Keratinocyte (primary cell): ENCODE data around the gene CHRNB4. TPM values are rescaled to one million over a fixed set of nuclear protein-coding genes. Genes with fewer than 3 reads are reported as not detected.

ENCODE experiments used
- DNase-seq: peaks from one replicate; pipeline ENCODE4 v3.0.0-alpha.2; 2011; ENCODE audit warnings: low read depth, missing footprints, low spot score
- FAIRE-seq: peaks from 2 replicates; lab custom pipeline; 2011; peaks lifted over from hg19 to GRCh38; lab: Jason Lieb, UNC
- H2AFZ ChIP-seq: 2 replicates; pipeline ENCODE4 v1.6.0; 2012; ENCODE audit warnings: low read length, control low read depth, inconsistent platforms; ENCODE audit not compliant: control insufficient read depth
- H3K27ac ChIP-seq: 2 replicates; pipeline ENCODE4 v1.5.1; 2011; ENCODE audit warnings: low read length; ENCODE audit not compliant: control insufficient read depth, insufficient read depth
- H3K27me3 ChIP-seq: 3 replicates; pipeline ENCODE4 v1.6.0; 2011; ENCODE audit warnings: low read length; ENCODE audit not compliant: control insufficient read depth, insufficient read depth; ENCODE audit errors: extremely low read depth
- H3K36me3 ChIP-seq, 2 experiments: 2 replicates in 1 of 2; 3 replicates in 1 of 2; pipeline ENCODE4 v1.5.1; 2011; ENCODE audit warnings: low read length in 2 of 2, mild to moderate bottlenecking in 1 of 2; ENCODE audit not compliant: control insufficient read depth in 2 of 2, insufficient read depth in 2 of 2; ENCODE audit errors: extremely low read depth in 1 of 2
- H3K4me1 ChIP-seq: 3 replicates; pipeline ENCODE4 v1.5.1; 2011; ENCODE audit warnings: low read length; ENCODE audit not compliant: control insufficient read depth, insufficient read depth; ENCODE audit errors: extremely low read depth
- H3K4me2 ChIP-seq: 3 replicates; pipeline ENCODE4 v1.6.0; 2011; ENCODE audit warnings: low read depth, low read length; ENCODE audit not compliant: control insufficient read depth, insufficient read depth; ENCODE audit errors: extremely low read depth
- H3K4me3 ChIP-seq, 3 experiments: fragments of 200-600 bp in 1 of 3; sonication (generic) in 1 of 3; 2 replicates in 2 of 3; 3 replicates in 1 of 3; pipeline ENCODE4 v1.5.1; 2011 to 2016; ENCODE audit warnings: low read length in 3 of 3, mild to moderate bottlenecking in 3 of 3, control low read depth in 2 of 3, inconsistent platforms in 1 of 3, low read depth in 1 of 3, mixed read lengths in 1 of 3, mixed run types in 1 of 3, moderate library complexity in 1 of 3; ENCODE audit not compliant: control insufficient read depth in 2 of 3, insufficient read depth in 2 of 3; ENCODE audit errors: extremely low read depth in 1 of 3
- H3K79me2 ChIP-seq: 2 replicates; pipeline ENCODE4 v1.6.0; 2012; ENCODE audit warnings: low read length; ENCODE audit not compliant: control insufficient read depth, insufficient read depth
- H3K9ac ChIP-seq: 3 replicates; pipeline ENCODE4 v1.6.0; 2011; ENCODE audit warnings: low read length; ENCODE audit not compliant: control insufficient read depth, insufficient read depth; ENCODE audit errors: extremely low read depth
- H3K9me1 ChIP-seq: 3 replicates; pipeline ENCODE4 v1.6.0; 2011; ENCODE audit warnings: low read length; ENCODE audit not compliant: control insufficient read depth, insufficient read depth; ENCODE audit errors: extremely low read depth
- H3K9me3 ChIP-seq: 2 replicates; pipeline ENCODE4 v1.5.1; 2012; ENCODE audit warnings: low read depth, low read length; ENCODE audit not compliant: control insufficient read depth
- H4K20me1 ChIP-seq: 3 replicates; pipeline ENCODE4 v1.6.0; 2011; ENCODE audit warnings: low read length; ENCODE audit not compliant: control insufficient read depth, insufficient read depth; ENCODE audit errors: extremely low read depth
- EZH2 ChIP-seq: IDR thresholded peaks from one replicate; pipeline ENCODE4 v1.6.1; 2012; ENCODE audit warnings: inconsistent platforms, mild to moderate bottlenecking, low read length, moderate library complexity
- dilution Hi-C: fragments of 300-500 bp; cut with MboI; formaldehyde crosslinking; loops from one replicate; pipeline ENCODE4 v1.7.0; 2020; ENCODE audit warnings: low sequenced_read_pairs; ENCODE audit not compliant: extremely low pct_ligation_motif_present
- polyA plus RNA-seq, 5 experiments: library from polyadenylated mRNA; depleted of rRNA in 3 of 5; stranded (reverse) in 3 of 5; stranded (forward) in 1 of 5; unstranded in 1 of 5; fragments of >200 nt; gene quantifications; 1 replicate in 1 of 5; 2 replicates in 3 of 5; 3 replicates in 1 of 5; pipeline versions ENCODE4 v1.2.1 to v1.2.3, GENCODE V29; 2011 to 2012; ENCODE audit warnings: missing spikeins in 2 of 5, low read depth in 1 of 5, low replicate concordance in 1 of 5
- TF ChIP-seq, protein P1 (sequence below), 3 experiments: IDR thresholded peaks in 1 of 3; conservative IDR thresholded peaks in 1 of 3; optimal IDR thresholded peaks in 1 of 3; 2 replicates in 2 of 3; 3 replicates in 1 of 3; pipeline versions ENCODE3 to v1.5.1; 2011; ENCODE audit warnings: low read length in 3 of 3, mild to moderate bottlenecking in 3 of 3, moderate library complexity in 2 of 3, control low read depth in 1 of 3, inconsistent platforms in 1 of 3; ENCODE audit not compliant: insufficient read depth in 2 of 3; ENCODE audit errors: extremely low read depth in 1 of 3

Gene CHRNB4
- polyA plus RNA-seq, 1 donor (not counting 4 experiments of a cell fraction or from before 2014, with no cell fraction given) = 0.04 TPM

DNA sequence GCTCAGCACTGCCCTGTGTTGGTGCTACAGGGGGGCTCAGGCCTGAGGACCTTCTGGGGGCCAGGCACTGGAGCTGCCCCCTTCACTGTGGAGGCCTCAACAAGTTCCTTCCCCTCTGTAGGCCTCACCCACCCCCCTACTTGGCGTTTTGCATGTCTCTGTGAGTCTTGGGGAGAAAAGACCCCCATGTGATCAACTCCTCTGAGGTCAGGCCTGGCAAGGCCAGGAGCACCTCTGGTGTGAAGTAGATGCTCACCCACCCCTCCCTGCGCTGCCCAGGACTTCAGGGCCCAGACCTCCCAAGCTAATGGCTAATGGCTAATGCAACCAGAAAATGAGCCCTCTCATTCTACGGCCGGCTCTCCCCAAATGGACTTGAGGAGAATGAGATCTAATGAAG lies 34.2 kb upstream of the CHRNB4 start:
- Histone ChIP-seq H3K4me1 (peaks cover 7% of the 10 kb centered on the region), H3K9me1 (no peaks in the 10 kb centered on the region), H4K20me1 (no peaks in the 10 kb centered on the region), H3K79me2 (no peaks in the 10 kb centered on the region), H3K9me3 (no peaks in the 10 kb centered on the region), H3K27ac (no peak overlapping the region), H2AFZ (no peak overlapping the region), H3K27me3 (no peaks in the 10 kb centered on the region), H3K4me3 (no peak overlapping the region), H3K4me2 (no peak overlapping the region), H3K36me3 (no peaks in the 10 kb centered on the region), H3K9ac (no peak overlapping the region)
- DNase-seq (no peak), FAIRE-seq (no peak)
- TF ChIP-seq, protein P1, sequence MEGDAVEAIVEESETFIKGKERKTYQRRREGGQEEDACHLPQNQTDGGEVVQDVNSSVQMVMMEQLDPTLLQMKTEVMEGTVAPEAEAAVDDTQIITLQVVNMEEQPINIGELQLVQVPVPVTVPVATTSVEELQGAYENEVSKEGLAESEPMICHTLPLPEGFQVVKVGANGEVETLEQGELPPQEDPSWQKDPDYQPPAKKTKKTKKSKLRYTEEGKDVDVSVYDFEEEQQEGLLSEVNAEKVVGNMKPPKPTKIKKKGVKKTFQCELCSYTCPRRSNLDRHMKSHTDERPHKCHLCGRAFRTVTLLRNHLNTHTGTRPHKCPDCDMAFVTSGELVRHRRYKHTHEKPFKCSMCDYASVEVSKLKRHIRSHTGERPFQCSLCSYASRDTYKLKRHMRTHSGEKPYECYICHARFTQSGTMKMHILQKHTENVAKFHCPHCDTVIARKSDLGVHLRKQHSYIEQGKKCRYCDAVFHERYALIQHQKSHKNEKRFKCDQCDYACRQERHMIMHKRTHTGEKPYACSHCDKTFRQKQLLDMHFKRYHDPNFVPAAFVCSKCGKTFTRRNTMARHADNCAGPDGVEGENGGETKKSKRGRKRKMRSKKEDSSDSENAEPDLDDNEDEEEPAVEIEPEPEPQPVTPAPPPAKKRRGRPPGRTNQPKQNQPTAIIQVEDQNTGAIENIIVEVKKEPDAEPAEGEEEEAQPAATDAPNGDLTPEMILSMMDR (optimal IDR thresholded peaks at IDR 0.05 in 1 of 3, IDR thresholded peaks at IDR 0.05 in 1 of 3, conservative IDR thresholded peaks at IDR 0.05 in 1 of 3; ENCODE audit: extremely low read depth in 1 of 3, insufficient read depth in 2 of 3, low read length in 3 of 3) = no peak
- TF ChIP-seq EZH2 = no peak
- dilution Hi-C loops = no loop called here

DNA sequence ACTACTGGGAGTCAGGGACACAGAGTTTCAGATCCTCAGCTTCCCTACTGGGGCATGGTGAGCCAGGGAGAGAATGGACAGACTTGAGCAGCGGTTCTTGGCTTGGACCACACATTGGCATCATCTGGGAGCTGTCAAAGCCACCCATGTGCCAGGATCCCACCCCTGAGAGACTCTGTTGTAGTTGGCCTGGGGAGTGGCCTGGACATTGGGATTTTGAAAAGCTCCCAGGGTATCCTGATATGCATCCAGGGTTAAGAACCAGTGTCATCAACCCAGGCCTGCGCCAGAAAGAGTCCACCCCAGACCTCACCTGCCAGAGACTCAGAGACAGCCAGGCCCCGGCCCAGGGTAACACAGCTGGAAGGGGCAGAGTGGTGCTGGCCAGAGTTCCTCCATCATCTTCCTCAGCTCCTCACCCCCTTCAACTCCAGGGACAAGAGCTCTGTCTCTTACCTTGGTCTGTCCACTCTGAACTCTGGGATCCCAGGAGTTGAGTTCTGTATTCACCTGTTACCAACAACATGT lies 33.0 kb upstream of the CHRNB4 start:
- Histone ChIP-seq H3K4me1 (peaks cover 7% of the 10 kb centered on the region), H2AFZ (no peak overlapping the region), H4K20me1 (no peaks in the 10 kb centered on the region), H3K4me3 (no peak overlapping the region), H3K79me2 (no peaks in the 10 kb centered on the region), H3K9me1 (no peaks in the 10 kb centered on the region), H3K9me3 (no peaks in the 10 kb centered on the region), H3K27me3 (no peaks in the 10 kb centered on the region), H3K4me2 (no peak overlapping the region), H3K36me3 (no peaks in the 10 kb centered on the region), H3K9ac (no peak overlapping the region), H3K27ac (no peak overlapping the region)
- no peak for FAIRE-seq
- no peak for DNase-seq
- dilution Hi-C loops = no loop called here
- TF ChIP-seq EZH2 = no peak
- TF ChIP-seq, protein P1 (optimal IDR thresholded peaks at IDR 0.05 in 1 of 3, IDR thresholded peaks at IDR 0.05 in 1 of 3, conservative IDR thresholded peaks at IDR 0.05 in 1 of 3; ENCODE audit: extremely low read depth in 1 of 3, insufficient read depth in 2 of 3, low read length in 3 of 3) = no peak
